ENCODE measurements around the gene SLF2.

Gene SLF2

DNA sequence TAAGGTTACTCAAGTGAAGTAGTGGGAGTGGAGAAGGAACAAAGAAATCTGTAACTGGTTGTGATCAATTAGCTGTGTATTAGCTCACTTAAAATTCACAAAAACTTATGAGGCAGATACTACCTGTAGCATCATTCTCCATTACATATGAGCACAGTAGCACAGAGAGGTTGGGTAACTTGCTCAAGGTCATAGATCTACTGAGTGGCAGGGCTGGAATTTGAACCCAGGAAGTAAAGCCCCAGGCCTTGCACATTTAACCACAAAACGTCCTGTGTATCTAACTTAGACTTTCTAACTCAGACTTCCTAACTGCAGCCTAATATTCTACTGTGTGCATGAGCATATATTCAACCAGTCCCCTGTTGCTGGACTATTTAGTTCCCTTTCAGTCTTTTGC lies 5.6 kb upstream of the SLF2 start:
- DNase-seq, result no peak

- no peak for DNase-seq
Observed at GRCh38 chr10:100907773-100908363, 4.9 kb upstream of the SLF2 start.

DNA sequence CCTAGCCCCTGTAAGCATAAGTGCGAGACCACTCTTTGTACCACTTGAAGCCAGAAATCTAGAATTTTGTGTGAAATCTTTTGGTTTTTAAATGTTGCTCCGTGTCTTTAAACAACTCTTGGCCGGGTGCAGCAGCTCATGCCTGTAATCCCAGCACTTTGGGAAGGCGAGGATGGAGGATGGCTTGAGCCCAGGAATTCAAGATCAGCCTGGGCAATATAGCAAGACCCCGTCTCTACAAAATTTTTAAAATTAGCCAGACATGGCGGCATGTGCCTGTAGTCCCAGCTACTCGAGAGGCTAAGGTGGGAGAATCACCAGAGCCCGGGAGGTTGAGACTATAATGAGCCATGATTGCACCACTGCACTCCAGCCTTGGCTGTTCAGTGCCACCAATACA lies 4.4 kb upstream of the SLF2 start:
- no peak for DNase-seq

- no peak for DNase-seq
Observed at GRCh38 chr10:100909501-100910263, 3.1 kb upstream of the SLF2 start.

DNA sequence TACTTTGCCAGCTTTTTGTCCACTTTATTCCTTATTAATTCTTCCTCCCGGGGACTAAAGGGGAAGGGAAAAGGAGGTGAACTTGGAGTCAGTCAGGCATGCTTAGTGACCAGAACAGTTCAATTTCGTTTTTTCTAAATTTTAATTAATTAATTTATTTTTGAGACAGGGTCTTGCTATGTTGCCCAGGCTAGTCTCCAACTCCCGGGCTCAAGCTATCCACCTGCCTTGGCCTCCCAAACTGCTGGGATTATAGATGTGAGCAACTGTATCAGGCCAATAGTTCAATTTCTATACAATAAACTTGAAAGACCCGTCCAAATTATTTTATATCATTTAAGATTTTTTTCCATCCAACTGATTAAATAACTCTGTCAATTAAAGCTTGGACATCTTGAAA lies 1.3 kb upstream of the SLF2 start:
- DNase-seq, result no peak

GRCh38 chr10:100912013-100912604 lies 654 bp upstream of the SLF2 start:
- no peak for DNase-seq

DNA sequence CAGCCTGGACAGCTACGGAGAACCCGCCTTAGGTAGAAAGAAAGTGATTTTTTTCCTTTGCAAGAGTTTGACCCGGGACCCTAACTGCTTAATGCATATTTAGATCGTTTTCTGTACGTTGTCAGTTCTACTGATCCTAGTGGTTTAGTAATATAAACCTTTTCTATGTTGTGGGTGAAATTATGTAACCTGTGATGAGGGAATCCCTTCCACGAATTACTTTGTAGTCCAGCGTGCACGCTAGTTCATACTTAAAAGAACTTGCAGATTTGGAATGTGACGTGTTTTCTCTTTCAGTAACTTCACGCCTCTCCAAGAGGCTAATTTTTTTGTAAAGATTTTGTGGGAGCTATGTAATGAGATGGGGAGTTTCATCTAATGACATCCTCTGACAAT lies 705 bp downstream of the SLF2 start:
- no peak for DNase-seq

GRCh38 chr10:100917071-100917470 lies 4.3 kb downstream of the SLF2 start:
- DNase-seq, result no peak

DNA sequence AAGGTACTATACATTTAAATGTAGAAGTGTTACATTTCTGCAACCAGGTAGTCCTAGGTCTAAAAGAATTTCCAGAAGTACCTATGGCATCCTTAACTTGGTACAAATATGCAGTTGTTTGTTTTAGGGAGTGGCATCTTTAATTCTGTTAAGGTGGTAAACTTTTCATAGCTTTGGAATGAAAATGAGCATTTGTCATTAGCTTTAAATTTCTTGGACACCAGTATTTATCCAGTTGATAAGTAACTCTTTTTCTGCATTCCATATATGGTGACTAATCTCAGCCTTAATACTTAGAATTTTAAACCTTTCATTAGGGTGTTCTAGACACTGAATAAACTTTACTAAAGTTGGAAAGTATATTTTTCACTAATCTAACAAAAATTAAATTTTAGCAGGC lies 10.8 kb downstream of the SLF2 start:
- no peak for DNase-seq

DNA sequence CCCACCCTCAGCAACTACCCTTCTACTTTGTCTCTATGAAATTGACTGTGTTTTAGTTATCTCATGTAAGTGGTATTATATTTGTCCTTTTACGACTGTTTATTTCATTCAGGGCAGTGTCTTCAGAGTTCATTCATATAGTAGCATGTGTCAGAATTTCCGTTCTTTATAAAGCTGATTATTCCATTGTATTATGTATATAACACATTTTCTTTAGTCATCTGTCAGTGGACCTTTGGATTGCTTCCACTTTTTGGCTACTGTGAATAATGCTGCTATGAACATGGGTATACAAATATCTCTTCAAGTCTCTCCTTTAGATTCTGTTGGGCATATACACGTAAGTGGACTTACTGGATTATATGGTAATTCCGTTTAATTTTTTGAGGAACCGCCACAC lies 14.5 kb downstream of the SLF2 start:
- DNase-seq, result no peak

DNA sequence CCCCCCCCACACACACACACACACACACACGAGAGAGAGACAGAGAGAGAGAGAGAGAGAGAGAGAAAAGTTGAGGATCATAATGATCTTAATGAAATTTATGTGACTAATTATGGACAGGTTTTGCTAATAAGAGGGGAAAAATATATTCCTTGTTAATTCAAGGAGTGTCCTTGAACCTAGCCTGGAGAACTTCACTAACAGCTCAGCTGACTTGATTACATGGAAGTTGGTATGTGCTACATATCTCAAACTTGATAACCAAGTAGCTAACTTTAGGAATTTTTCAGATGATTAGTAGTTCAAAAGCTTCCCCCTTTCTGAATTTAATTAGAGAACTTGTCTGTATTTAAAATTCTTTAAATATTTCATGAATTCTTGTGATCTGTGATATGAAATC lies 15.3 kb downstream of the SLF2 start:
- DNase-seq, result no peak

DNA sequence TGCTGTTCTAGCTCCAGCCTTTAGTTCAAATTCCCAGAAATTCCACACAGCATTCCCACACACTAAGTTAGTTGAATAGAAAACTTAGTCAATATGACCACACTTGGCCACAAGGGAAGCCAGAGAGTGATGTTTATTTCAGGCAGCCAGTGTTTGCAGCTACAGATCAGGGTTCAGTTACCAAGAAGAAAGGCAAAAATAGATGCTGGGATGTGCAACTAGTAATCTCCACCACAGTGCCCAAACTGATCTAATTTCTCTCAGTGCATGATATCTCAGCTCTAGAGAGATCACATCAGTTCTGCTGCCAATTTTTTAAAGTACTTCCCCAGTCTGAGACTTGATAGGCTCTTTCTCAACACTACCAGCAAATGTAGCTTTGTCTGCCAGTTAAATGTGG lies 17.6 kb downstream of the SLF2 start:
- no peak for DNase-seq

GRCh38 chr10:100934084-100934659 lies 21.4 kb downstream of the SLF2 start:
- no peak for DNase-seq

DNA sequence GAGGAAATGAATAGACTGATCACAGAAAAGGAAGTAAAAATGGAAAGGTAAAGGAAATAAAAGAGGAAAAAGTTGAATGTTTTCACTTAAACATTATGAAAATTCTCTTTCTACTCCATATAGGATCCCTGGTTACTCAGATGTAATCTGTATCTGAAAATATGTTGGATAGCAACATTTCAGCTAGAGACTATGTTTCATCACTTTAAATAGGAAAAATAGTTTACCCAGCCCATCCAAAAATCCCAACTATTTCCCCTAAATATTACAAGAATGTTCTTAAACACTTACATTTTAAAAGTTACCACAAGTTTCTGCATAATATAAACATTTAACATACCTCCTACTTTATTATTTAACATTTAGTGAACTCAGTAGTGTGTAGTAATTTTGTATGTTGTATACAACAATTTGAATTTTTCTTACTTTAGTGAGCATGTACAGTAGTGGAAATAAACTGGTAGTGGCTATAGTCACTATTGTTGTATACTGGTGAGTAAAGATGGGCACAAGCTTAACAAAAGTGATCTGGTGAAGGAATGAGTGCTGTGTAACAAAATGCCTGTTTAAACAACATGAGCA lies 27.1 kb downstream of the SLF2 start:
- DNase-seq, result no peak

DNA sequence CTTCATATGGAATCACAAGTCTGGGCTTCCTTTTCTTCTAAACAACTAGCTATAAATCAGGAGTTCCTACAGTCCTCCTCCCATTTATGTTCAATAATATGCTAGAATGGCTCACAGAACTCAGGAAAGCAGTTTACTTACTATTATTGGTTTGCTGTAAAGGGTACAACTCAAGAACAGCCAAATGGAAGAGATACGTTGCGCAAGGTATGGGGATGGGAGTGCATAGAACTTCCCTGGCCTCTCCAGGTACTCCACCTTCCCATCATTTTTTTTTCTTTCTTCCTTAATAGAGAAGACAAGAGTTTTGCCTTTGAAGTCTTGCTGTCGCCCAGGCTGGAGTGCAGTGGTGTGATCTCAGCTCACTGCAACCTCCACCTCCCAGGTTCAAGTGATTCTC lies 29.5 kb downstream of the SLF2 start:
- DNase-seq, result no peak

DNA sequence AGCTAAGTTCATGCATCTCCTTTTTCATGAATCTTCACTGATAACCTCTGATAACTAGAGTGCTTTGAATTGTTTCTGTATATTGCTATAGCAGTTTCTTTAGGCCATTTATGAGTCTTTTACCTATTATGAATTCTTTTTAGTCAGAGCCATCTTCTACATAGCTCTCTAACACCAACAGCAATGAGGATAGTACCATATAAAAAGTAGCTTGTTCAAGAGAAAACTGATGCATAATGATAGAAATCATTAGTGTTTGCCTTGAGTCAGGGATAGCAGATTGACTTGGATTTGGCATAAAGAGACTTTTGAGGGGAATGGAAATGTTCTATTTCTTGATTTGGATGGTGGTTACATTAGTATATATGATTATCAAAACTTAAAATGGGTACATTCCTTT lies 30.7 kb downstream of the SLF2 start:
- no peak for DNase-seq

DNA sequence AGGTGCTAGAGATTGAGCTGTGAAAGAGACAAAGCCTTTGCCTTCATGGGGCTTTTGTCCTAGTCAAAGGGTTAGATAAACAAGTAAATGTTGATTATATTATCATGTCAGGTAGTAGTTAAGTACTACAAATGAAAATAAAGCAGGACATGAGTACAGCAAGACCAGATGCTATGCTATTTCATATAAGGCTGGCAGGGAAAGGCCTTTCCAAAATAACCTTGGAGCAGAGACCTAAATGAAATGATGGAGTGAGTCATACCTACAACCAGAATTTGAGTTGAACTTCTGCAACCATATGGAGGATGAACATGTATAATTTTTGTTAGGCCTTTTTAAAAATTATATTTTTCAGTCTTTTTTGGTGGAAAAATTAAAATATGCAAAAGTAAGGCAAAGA lies 33.0 kb downstream of the SLF2 start:
- DNase-seq, result no peak

DNA sequence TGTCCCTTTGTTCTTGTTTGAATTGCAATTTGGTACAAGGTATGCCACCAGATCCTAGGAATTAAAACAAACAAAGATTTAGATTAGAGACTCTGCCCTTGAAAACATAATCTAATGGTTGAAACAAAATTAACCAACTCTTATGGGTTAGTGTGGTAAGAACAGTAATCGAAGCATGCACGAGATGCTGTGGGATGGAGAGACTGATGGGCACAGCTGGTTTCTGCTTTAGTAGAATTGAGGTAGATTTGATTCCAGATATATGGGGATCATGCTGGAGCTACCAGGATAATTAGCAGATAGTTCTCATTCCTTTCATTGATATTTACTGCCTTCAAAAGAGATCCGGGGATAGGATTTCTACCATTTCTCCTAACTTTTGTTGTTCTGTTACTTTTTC lies 36.2 kb downstream of the SLF2 start:
- no peak for DNase-seq

DNA sequence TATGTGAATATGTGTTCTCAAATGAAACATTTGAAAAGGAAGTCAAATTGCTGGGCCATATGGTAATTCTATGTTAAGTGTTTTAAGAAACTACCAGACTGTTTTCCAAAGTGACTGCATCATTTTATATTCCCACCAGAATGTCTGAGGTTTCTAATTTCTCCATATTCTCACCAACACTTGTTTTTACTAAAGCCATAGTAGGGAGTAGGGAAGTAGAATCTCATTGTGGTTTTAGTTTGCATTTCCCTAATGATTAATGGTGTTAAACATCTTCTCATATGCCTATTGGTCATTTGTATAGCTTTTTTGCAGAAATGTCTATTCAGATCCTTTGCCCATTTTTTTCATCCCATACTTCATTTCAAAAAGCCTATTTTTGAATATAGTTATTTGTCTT lies 47.5 kb downstream of the SLF2 start:
- DNase-seq, result no peak

GRCh38 chr10:100962351-100963080 lies 49.8 kb downstream of the SLF2 start:
- no peak for DNase-seq

GRCh38 chr10:100963826-100964225 lies 51.1 kb downstream of the SLF2 start:
- DNase-seq, result no peak

- no peak for DNase-seq
Observed at GRCh38 chr10:100965820-100966219, 53.1 kb downstream of the SLF2 start.

GRCh38 chr10:100966887-100967286 lies 54.1 kb downstream of the SLF2 start:
- DNase-seq, result no peak
